SU-DHL-6 (cell line): ENCODE results near the gene NUDT21.

ENCODE experiments used
- H2AFZ ChIP-seq: fragments of 200-600 bp; sonication (generic); 2 replicates; pipeline ENCODE4 v1.6.1; 2014; ENCODE audit warnings: low read depth, mild to moderate bottlenecking, moderate library complexity, mixed read lengths, antibody characterized with exemption, low read length; ENCODE audit not compliant: severe bottlenecking
- H3F3A ChIP-seq: fragments of 200-600 bp; shearing (Covaris generic); 2 replicates; pipeline ENCODE4 v1.6.0; 2016; ENCODE audit warnings: antibody characterized with exemption, mild to moderate bottlenecking; ENCODE audit not compliant: insufficient read depth
- H3K27ac ChIP-seq: fragments of 200-600 bp; sonication (generic); 2 replicates; pipeline ENCODE4 v1.5.1; 2016; ENCODE audit warnings: low read depth, mild to moderate bottlenecking, low read length, moderate library complexity, mixed read lengths
- H3K27me3 ChIP-seq: fragments of 200-600 bp; sonication (generic), shearing (Covaris generic); 2 replicates; pipeline ENCODE4 v1.6.0; 2014; ENCODE audit warnings: mild to moderate bottlenecking, low read length
- H3K36me3 ChIP-seq: fragments of 200-600 bp; sonication (generic); 2 replicates; pipeline ENCODE4 v1.6.1; 2014; ENCODE audit warnings: mild to moderate bottlenecking, low read length, mixed read lengths
- H3K4me2 ChIP-seq: fragments of 300-600, 200-600 bp; shearing (Covaris generic), sonication (generic); 2 replicates; pipeline ENCODE4 v1.6.0; 2014; ENCODE audit warnings: low read length, low read depth, mild to moderate bottlenecking; ENCODE audit not compliant: poor library complexity, severe bottlenecking
- H3K4me3 ChIP-seq: fragments of 200-600 bp; sonication (generic); 2 replicates; pipeline ENCODE4 v1.5.1; 2014; ENCODE audit warnings: antibody characterized with exemption, low read length, mild to moderate bottlenecking, mixed read lengths; ENCODE audit not compliant: insufficient read depth, poor library complexity, severe bottlenecking
- H3K79me2 ChIP-seq: fragments of 200-600 bp; sonication (generic); 2 replicates; pipeline ENCODE4 v1.6.1; 2014; ENCODE audit warnings: mild to moderate bottlenecking, low read length, moderate library complexity; ENCODE audit not compliant: insufficient read depth
- H3K9ac ChIP-seq: fragments of 200-600 bp; sonication (generic); 2 replicates; pipeline ENCODE4 v1.7.0; 2014; ENCODE audit warnings: mild to moderate bottlenecking, low read length
- H3K9me2 ChIP-seq: fragments of 200-600 bp; sonication (generic); replicated peaks from 2 replicates; pipeline ENCODE4 v1.6.1; 2014; ENCODE audit warnings: low read length; ENCODE audit not compliant: insufficient read depth
- H3K9me3 ChIP-seq: fragments of 200-600 bp; sonication (generic); 2 replicates; pipeline ENCODE4 v1.6.1; 2014; ENCODE audit warnings: low read length, mixed read lengths; ENCODE audit not compliant: insufficient read depth
- H4K20me1 ChIP-seq: fragments of 200-600 bp; sonication (generic); 2 replicates; pipeline ENCODE4 v1.6.1; 2014; ENCODE audit warnings: low read depth, mild to moderate bottlenecking, antibody characterized with exemption, low read length, moderate library complexity, mixed read lengths
- CTCF ChIP-seq: fragments of 200-600 bp; sonication (generic); IDR thresholded peaks from one replicate; pipeline ENCODE4 v1.5.1; 2017; ENCODE audit warnings: antibody characterized with exemption, mild to moderate bottlenecking, low read length, moderate library complexity; ENCODE audit not compliant: insufficient read depth, poor library complexity, severe bottlenecking
- EZH2phosphoT487 ChIP-seq: fragments of 200-600 bp; sonication (generic), shearing (Covaris generic); conservative IDR thresholded peaks from 2 replicates; pipeline ENCODE4 v1.6.1; 2018; ENCODE audit warnings: mild to moderate bottlenecking, antibody characterized with exemption, low read length, moderate library complexity, mixed read lengths

NUDT21 gene

GRCh38 chr16:56422896-56423441 is 28.2 kb downstream of the NUDT21 start:
- H3K4me2 ChIP-seq, result peak overlapping the region; percentile 98
- no peak for TF ChIP-seq CTCF
- TF ChIP-seq EZH2phosphoT487, result no peak
- no peaks in the 10 kb centered on the region for H3K27me3 ChIP-seq
- H4K20me1 ChIP-seq, result no peaks in the 10 kb centered on the region
- peaks cover 69% of the 10 kb centered on the region for H3K79me2 ChIP-seq
- H3F3A ChIP-seq, result peaks cover 72% of the 10 kb centered on the region
- H3K27ac ChIP-seq, result peak overlapping the region; percentile 91
- no peaks in the 10 kb centered on the region for H3K36me3 ChIP-seq
- H3K9ac ChIP-seq, result peak overlapping the region; percentile 78
- no peaks in the 10 kb centered on the region for H3K9me2 ChIP-seq
- peak overlapping the region; percentile 88 for H3K4me3 ChIP-seq
- H3K9me3 ChIP-seq, result no peaks in the 10 kb centered on the region
- no peak overlapping the region for H2AFZ ChIP-seq

- Histone ChIP-seq H3K79me2 (peaks cover 77% of the 10 kb centered on the region), H3F3A (peaks cover 63% of the 10 kb centered on the region), H3K4me2 (peak overlapping the region; percentile 98), H3K27ac (peak overlapping the region; percentile 91), H4K20me1 (no peaks in the 10 kb centered on the region), H3K4me3 (peak overlapping the region; percentile 88), H3K27me3 (no peaks in the 10 kb centered on the region), H2AFZ (no peak overlapping the region), H3K9me2 (no peaks in the 10 kb centered on the region), H3K9ac (peak overlapping the region; percentile 78), H3K36me3 (no peaks in the 10 kb centered on the region), H3K9me3 (no peaks in the 10 kb centered on the region)
- TF ChIP-seq EZH2phosphoT487, result no peak
- TF ChIP-seq CTCF, result no peak
These were observed 29.0 kb downstream of the NUDT21 start for GRCh38 chr16:56421976-56422669.

GRCh38 chr16:56421313-56421712 is 29.8 kb downstream of the NUDT21 start:
- H3F3A ChIP-seq, result peaks cover 60% of the 10 kb centered on the region
- H3K27ac ChIP-seq, result peak overlapping the region; percentile 91
- H3K4me2 ChIP-seq, result peak overlapping the region; percentile 98
- no peaks in the 10 kb centered on the region for H3K9me2 ChIP-seq
- H3K79me2 ChIP-seq, result peaks cover 85% of the 10 kb centered on the region
- H3K9ac ChIP-seq, result peak overlapping the region; percentile 78
- H2AFZ ChIP-seq, result no peak overlapping the region
- H3K27me3 ChIP-seq, result no peaks in the 10 kb centered on the region
- H3K36me3 ChIP-seq, result no peaks in the 10 kb centered on the region
- TF ChIP-seq CTCF, result no peak
- TF ChIP-seq EZH2phosphoT487, result no peak
- H4K20me1 ChIP-seq, result no peaks in the 10 kb centered on the region
- H3K4me3 ChIP-seq, result peak overlapping the region; percentile 88
- H3K9me3 ChIP-seq, result no peaks in the 10 kb centered on the region
